Caco-2 (cell line): ENCODE results near the gene TESK2. TPM values are rescaled to one million over a fixed set of nuclear protein-coding genes. Genes with fewer than 3 reads are reported as not detected.
A peak's percentile ranks its signal among the peaks of the same experiment; 100 is the strongest.

Experiments used
- BruUV-seq: library from RNA; stranded (reverse); fragments of 400-500 nt; replicated peaks from 2 replicates; lab custom pipeline; 2021; lab: Mats Ljungman, UMichigan
- CTCF ChIA-PET: fragments of 300-600 bp; sonication (Branson Sonifier 250); formaldehyde crosslinking; loops from one replicate; lab custom pipeline; 2022; ENCODE audit warnings: antibody characterized with exemption; lab: Charles Lee
- POLR2A ChIA-PET: fragments of 300-600 bp; sonication (Branson Sonifier 250); formaldehyde crosslinking; loops from one replicate; lab custom pipeline; 2022; ENCODE audit warnings: antibody characterized with exemption; lab: Charles Lee
- DNase-seq, 2 experiments: peaks; one replicate each; pipeline versions ENCODE4 v3.0.0 to v3.0.0-alpha.2; 2020 to 2022
- H3K27me3 ChIP-seq: replicated peaks from 2 replicates; pipeline ENCODE4 v1.6.0; 2011; ENCODE audit warnings: low read length; ENCODE audit not compliant: control insufficient read depth, insufficient read depth
- H3K36me3 ChIP-seq: 2 replicates; pipeline ENCODE4 v1.5.1; 2011; ENCODE audit warnings: low read length; ENCODE audit not compliant: control insufficient read depth, insufficient read depth
- H3K4me1 ChIP-seq: fragments of 250-450 bp; sonication (Bioruptor Pico); 2 replicates; pipeline ENCODE4 v1.5.1; 2020; ENCODE audit warnings: mild to moderate bottlenecking
- H3K4me3 ChIP-seq: 2 replicates; pipeline ENCODE4 v1.5.1; 2011; ENCODE audit warnings: low read depth, mild to moderate bottlenecking, control low read depth, low read length
- H3K9me3 ChIP-seq: fragments of 250-450 bp; sonication (Bioruptor Pico); 2 replicates; pipeline ENCODE4 v1.5.1; 2020; ENCODE audit warnings: mild to moderate bottlenecking, moderate library complexity
- H3K27ac Mint-ChIP-seq: one replicate; pipeline ENCODE4 v1.8.0; 2022; ENCODE audit warnings: mixed read lengths; ENCODE audit not compliant: unreplicated experiment
- H3K27me3 Mint-ChIP-seq: one replicate; pipeline ENCODE4 v1.8.0; 2022; ENCODE audit warnings: mixed read lengths; ENCODE audit not compliant: insufficient read depth, unreplicated experiment
- H3K36me3 Mint-ChIP-seq: one replicate; pipeline ENCODE4 v1.8.0; 2022; ENCODE audit warnings: mild to moderate bottlenecking, mixed read lengths; ENCODE audit not compliant: insufficient read depth, unreplicated experiment
- H3K4me1 Mint-ChIP-seq: one replicate; pipeline ENCODE4 v1.8.0; 2022; ENCODE audit warnings: low read depth, mixed read lengths; ENCODE audit not compliant: unreplicated experiment
- H3K4me3 Mint-ChIP-seq: one replicate; pipeline ENCODE4 v1.8.0; 2022; ENCODE audit warnings: mild to moderate bottlenecking, moderate library complexity, mixed read lengths; ENCODE audit not compliant: unreplicated experiment
- H3K9me3 Mint-ChIP-seq: one replicate; pipeline ENCODE4 v1.8.0; 2022; ENCODE audit warnings: mixed read lengths; ENCODE audit not compliant: unreplicated experiment
- CTCF ChIP-seq, 2 experiments: fragments of 200-600 bp in 1 of 2; IDR thresholded peaks; 1 replicate in 1 of 2; 2 replicates in 1 of 2; pipeline versions ENCODE4 v1.5.1 to v1.8.0; 2011 to 2022; ENCODE audit warnings: antibody characterized with exemption in 1 of 2, control low read depth in 1 of 2, inconsistent platforms in 1 of 2, low read depth in 1 of 2, low read length in 1 of 2, mild to moderate bottlenecking in 1 of 2, moderate library complexity in 1 of 2; ENCODE audit not compliant: insufficient read depth in 1 of 2, severe bottlenecking in 1 of 2, unreplicated experiment in 1 of 2
- intact Hi-C: fragments of 100-400 bp; cut with micrococcal nuclease; formaldehyde crosslinking; loops from one replicate; pipeline ENCODE4 v1.10.0; 2022; ENCODE audit not compliant: unreplicated experiment
- total RNA-seq: library from RNA; stranded (reverse); gene quantifications from 2 replicates; pipeline ENCODE4 v1.2.3, GENCODE V29; 2022

Gene TESK2
- total RNA-seq, 1 experiment from 2014 or later, result 14.7 TPM

DNA sequence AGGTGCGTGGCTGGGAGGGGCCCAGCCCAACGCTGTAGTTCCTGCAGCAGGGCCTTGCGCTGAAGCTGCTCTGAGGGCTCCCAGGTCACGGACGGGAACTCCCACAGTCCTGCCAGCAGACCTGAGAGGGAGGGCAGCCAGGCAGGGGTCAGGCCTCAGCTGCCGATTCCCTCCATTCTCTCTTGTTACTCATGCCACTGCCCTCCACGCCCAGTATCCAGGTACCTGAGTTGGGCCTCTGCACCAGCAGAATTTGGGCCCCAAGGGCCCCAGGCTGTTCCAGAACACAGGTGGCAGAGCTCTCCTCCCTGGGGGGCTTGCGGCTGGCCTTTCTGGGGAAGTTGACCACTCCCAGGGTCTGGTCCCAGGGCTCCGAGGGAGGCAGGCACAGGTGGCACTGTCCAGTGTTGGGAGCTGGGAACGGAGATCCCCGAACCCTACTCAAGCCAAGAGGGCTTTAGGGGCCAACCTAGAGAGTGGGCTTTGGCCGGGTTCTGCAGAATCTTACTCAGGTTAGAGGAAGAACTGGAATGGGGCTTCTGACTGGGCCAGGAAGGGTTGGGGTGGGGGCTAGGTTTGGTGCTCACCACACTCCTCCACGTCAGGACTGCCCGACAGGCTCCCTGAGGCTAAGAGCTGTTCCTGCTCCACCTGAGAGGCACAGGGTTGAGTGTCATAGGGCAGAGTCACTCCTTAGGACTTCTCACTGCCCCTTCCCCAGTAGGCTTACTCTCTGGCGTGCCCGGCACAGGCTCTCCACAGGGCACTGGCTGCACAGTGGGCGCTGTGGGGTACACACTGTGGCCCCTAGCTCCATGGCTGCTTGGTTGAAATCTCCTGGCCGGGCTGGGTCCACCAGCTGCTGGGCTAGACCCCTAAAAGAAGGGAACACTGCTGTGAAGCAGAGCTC, 159.3 kb downstream of the TESK2 start:
- no TSS peak for BruUV-seq
- ChIA-PET POLR2A (no interaction called here), CTCF (no interaction called here)
- Histone ChIP-seq H3K4me1 (peaks cover 50% of the 10 kb centered on the region), H3K4me3 (no peak overlapping the region), H3K27me3 (no peaks in the 10 kb centered on the region), H3K9me3 (no peaks in the 10 kb centered on the region), H3K36me3 (peaks cover 11% of the 10 kb centered on the region)
- H3K27me3 Mint-ChIP-seq, result no peaks in the 10 kb centered on the region
- DNase-seq, result no peak
- H3K27ac Mint-ChIP-seq, result peak overlapping the region; percentile 93
- no peak overlapping the region for H3K4me3 Mint-ChIP-seq
- H3K36me3 Mint-ChIP-seq, result peaks cover 73% of the 10 kb centered on the region
- H3K4me1 Mint-ChIP-seq, result peaks cover 30% of the 10 kb centered on the region
- no peak for TF ChIP-seq CTCF (IDR thresholded peaks at IDR 0.05; ENCODE audit: insufficient read depth in 1 of 2, low read depth in 1 of 2, low read length in 1 of 2, severe bottlenecking in 1 of 2, unreplicated experiment in 1 of 2)
- intact Hi-C loops, result no loop called here
- H3K9me3 Mint-ChIP-seq, result no peaks in the 10 kb centered on the region

DNA sequence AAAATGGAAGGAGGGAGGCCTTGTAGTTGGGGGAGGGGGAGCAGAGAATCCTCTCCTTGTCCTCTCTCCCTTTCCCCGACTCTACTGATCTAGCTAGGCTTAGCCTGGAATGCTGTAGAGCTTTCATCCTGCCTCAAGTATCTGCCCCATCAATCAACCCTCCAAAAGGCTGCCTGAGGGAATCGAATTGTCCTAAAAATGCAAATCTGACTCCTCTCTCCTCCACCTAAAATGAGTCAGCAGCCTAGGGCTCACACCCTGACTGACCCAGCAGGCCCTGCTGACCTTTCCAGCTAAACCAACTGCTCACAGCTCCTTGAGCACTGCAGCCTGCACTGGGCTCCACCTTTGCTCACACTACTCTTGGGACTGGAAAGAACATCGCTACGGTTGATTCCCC, 161.5 kb downstream of the TESK2 start:
- CTCF ChIA-PET, result interaction anchor here (1.3 to 2.6 kb wide), 2 partner anchors 11 to 26 kb away, joined by 6 to 26 read pairs; partner anchors contain the start of genes MUTYH and TOE1
- intact Hi-C loops, result loop anchor here (1.0 kb wide), 1 partner anchor 26 kb away; no protein-coding TSS in a partner anchor
- Histone ChIP-seq H3K27me3 (no peaks in the 10 kb centered on the region), H3K4me3 (peak overlapping the region; percentile 98), H3K36me3 (peaks cover 11% of the 10 kb centered on the region), H3K9me3 (no peaks in the 10 kb centered on the region), H3K4me1 (peaks cover 39% of the 10 kb centered on the region)
- H3K36me3 Mint-ChIP-seq, result peaks cover 69% of the 10 kb centered on the region
- H3K27me3 Mint-ChIP-seq, result no peaks in the 10 kb centered on the region
- no peaks in the 10 kb centered on the region for H3K9me3 Mint-ChIP-seq
- H3K4me3 Mint-ChIP-seq, result peak overlapping the region; percentile 89
- peak; percentile 86 to 90 for DNase-seq
- no TSS peak for BruUV-seq
- TF ChIP-seq CTCF (IDR thresholded peaks at IDR 0.05; ENCODE audit: insufficient read depth in 1 of 2, low read depth in 1 of 2, low read length in 1 of 2, severe bottlenecking in 1 of 2, unreplicated experiment in 1 of 2), result no peak
- H3K27ac Mint-ChIP-seq, result peak overlapping the region; percentile 93
- POLR2A ChIA-PET, result interaction anchor here (0.6 to 4.6 kb wide), 8 partner anchors 8 to 1696 kb away, joined by 3 to 68 read pairs (median 4); partner anchors contain the start of genes GPBP1L1, MUTYH, PRDX1 and TOE1
- peaks cover 19% of the 10 kb centered on the region for H3K4me1 Mint-ChIP-seq

DNA sequence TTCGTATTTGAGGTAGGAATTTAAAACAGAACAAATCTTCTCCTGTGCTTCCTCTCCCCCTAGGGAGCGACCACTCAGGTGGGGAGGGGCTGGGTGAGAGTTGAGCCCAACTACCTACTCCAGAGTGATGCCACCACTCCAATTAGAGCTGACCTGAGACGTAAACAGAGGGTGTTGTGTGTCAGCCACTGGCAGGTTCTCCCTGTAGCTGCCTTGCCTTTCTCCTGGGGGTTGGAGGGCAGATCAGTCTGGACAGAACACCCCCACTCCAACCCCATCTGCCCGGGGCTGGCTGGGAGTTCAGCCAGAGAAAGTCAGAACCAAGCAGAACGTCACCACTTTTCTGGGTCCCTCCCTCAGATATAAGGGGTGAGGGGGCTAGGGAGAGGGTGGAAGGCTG, 162.3 kb downstream of the TESK2 start:
- no peaks in the 10 kb centered on the region for H3K9me3 Mint-ChIP-seq
- no peaks in the 10 kb centered on the region for H3K9me3 ChIP-seq
- intact Hi-C loops, result loop anchor here (1.0 kb wide), 2 partner anchors 8 to 25 kb away; no protein-coding TSS in a partner anchor
- POLR2A ChIA-PET, result interaction anchor here (1.2 to 4.6 kb wide), 4 partner anchors 9 to 193 kb away, joined by 3 to 68 read pairs (median 8); partner anchors contain the start of genes MUTYH, PRDX1 and TOE1
- peaks cover 64% of the 10 kb centered on the region for H3K36me3 Mint-ChIP-seq
- DNase-seq, result peak; percentile 37 to 59
- no peaks in the 10 kb centered on the region for H3K27me3 Mint-ChIP-seq
- no peaks in the 10 kb centered on the region for H3K27me3 ChIP-seq
- H3K4me1 Mint-ChIP-seq, result peaks cover 16% of the 10 kb centered on the region
- peaks cover 8% of the 10 kb centered on the region for H3K36me3 ChIP-seq
- H3K27ac Mint-ChIP-seq, result peak overlapping the region; percentile 93
- BruUV-seq, result no TSS peak
- no peak for TF ChIP-seq CTCF (IDR thresholded peaks at IDR 0.05; ENCODE audit: insufficient read depth in 1 of 2, low read depth in 1 of 2, low read length in 1 of 2, severe bottlenecking in 1 of 2, unreplicated experiment in 1 of 2)
- CTCF ChIA-PET, result interaction anchor here (1.3 to 2.6 kb wide), 2 partner anchors 12 to 25 kb away, joined by 6 to 26 read pairs; partner anchors contain the start of genes MUTYH and TOE1
- peak overlapping the region; percentile 89 for H3K4me3 Mint-ChIP-seq
- peak overlapping the region; percentile 98 for H3K4me3 ChIP-seq
- peaks cover 36% of the 10 kb centered on the region for H3K4me1 ChIP-seq
